HG03060 (cell line): ENCODE data around the gene ARHGEF38.
"Not testable (repeated sequence)": the region's sequence is repeated elsewhere in the genome, so short reads cannot be mapped to it uniquely, and the experiment has no call there.

Source experiments
- ATAC-seq: cut with Tn5 transposase; IDR thresholded peaks from one replicate; pipeline ENCODE4 v1.9.1; 2021; ENCODE audit warnings: low read depth, moderate number of reproducible peaks; ENCODE audit not compliant: unreplicated experiment

Gene ARHGEF38

GRCh38 chr4:105601406-105601805, 49.0 kb downstream of the ARHGEF38 start:
- no peak for ATAC-seq

GRCh38 chr4:105603158-105603557, 50.7 kb downstream of the ARHGEF38 start:
- ATAC-seq: no peak

DNA sequence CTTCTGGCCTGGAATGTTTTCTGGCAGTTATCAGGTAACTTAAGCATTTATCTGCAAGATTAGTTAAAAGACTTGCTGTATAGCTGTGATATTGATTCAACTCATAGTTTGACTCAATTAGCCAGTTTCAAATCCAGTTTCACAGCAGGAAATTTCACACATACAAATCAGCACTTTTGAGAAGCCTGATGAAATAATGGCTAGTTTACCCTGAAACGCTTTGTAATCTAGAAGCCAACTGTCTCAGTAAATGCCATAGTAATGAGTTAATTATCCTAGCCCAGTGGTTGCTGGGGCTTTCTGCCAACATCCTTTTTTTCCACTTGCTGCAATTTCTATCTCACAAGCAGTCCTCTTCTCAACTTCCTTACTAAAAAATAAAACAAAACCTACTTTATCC, 53.1 kb downstream of the ARHGEF38 start:
- no peak for ATAC-seq

- ATAC-seq: no peak
Observed at GRCh38 chr4:105607876-105608275, 55.5 kb downstream of the ARHGEF38 start.

GRCh38 chr4:105609819-105610218, 57.4 kb downstream of the ARHGEF38 start:
- not testable (repeated sequence) for ATAC-seq

DNA sequence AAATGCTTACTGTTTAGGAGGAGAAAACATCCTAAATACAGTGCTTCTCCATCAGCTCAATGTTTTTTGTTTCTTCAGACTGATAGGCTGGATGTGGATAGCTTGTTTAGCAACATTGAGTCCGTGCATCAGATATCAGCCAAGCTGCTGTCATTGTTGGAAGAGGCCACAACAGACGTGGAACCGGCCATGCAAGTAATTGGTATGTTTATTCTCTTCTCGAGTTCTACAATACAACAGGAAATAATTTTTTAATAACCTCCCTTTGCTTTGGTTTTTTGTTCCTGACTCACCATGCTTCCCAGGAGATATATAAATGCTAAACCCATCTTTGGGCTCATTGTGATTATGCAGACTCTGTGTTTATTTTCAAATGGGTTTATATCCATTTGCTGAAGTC, 60.9 kb downstream of the ARHGEF38 start:
- ATAC-seq: no peak

DNA sequence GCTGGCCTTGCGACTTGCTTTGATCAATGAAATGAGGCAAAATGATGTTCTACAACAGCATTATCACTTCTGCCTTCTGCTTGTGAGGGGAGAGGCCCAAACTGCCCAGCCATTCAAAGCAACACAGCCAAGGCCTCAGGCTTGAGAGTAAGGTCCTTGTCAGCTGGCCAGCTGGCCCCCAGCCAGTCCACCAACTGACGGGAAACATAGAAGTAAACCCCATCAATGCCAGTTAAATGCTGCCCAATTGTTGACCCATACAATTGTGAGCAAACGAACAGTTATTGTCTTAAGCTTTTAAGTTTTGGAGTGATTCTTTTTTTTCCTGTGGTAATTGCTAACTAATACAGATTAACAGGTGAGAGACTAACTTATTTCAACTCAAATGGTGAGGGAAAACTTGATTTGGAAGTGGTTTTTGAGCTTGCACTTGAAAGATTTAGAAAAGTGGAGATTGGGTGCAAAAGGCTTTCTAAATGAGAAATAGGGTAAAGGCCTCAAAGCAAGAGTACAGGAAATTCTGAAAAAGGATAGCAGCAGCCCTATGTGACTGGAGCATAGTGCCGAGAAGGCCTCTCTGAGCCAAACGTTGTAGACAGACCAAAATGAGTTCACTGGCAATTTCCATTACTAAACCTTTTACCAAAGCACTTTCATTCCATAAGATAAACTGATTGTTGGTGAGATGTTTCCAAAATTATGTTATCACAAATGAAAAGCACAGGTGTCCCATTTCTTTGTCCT, 66.9 kb downstream of the ARHGEF38 start:
- ATAC-seq: no peak

GRCh38 chr4:105620640-105621323, 68.4 kb downstream of the ARHGEF38 start:
- no peak for ATAC-seq

DNA sequence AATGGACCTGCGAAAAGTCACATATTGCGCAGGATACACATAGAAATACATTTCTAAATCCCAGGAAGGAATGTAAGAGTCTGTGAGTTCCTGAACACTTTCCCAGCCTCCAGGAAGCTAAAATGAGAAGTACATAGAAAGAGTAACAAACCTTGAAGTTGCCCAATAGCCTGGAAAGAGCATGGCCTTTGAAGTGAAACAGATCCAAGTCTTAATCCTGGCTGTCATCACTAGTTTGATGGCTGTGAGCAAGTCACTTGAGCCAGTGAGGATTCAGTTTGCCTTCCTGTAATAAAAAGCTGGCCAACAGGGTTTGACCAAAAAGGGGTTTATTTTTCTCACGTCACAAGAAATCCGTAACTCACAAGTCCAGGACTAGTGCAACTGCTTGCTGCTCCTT, 69.8 kb downstream of the ARHGEF38 start:
- ATAC-seq: no peak

DNA sequence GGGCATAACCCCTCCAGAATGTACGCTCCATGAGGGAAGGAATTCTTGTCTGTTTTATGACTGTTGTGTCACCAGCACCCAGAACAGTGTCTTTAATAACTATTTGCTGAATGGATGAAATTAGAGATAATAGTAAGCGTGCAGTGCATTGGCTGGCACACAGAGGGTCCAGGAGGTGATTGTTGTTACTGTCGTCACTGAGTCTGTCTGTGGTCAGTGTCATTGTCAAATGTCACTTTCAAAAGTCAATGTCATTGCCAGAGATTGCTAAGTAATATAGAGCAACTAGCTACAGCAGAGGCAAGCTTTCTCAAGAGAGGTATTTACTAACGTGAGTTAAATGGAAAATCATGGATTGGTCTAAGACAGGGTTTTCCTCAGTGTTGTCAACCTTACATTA, 70.7 kb downstream of the ARHGEF38 start:
- no peak for ATAC-seq

GRCh38 chr4:105624530-105624929, 72.1 kb downstream of the ARHGEF38 start:
- ATAC-seq: no peak

DNA sequence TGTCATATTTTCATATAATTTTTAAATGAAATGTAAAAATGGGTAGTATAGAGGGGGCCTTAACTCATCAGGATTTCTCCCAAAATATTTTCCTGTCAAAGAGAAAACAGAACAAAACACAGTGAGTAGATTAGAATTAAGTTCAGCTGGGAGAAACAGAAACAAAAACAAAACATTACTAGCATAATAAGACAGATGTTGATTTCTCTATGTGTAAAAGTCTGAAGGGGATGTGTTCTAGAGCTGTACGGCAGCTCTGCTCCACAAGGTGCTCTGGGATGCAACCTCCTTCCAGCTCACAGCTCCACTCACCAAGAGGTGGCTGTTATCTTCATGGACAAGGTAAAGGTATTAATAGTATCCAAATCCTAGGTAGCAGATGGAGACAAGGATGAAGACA, 72.8 kb downstream of the ARHGEF38 start:
- ATAC-seq: no peak

GRCh38 chr4:105626846-105627245, 74.4 kb downstream of the ARHGEF38 start:
- no peak for ATAC-seq

DNA sequence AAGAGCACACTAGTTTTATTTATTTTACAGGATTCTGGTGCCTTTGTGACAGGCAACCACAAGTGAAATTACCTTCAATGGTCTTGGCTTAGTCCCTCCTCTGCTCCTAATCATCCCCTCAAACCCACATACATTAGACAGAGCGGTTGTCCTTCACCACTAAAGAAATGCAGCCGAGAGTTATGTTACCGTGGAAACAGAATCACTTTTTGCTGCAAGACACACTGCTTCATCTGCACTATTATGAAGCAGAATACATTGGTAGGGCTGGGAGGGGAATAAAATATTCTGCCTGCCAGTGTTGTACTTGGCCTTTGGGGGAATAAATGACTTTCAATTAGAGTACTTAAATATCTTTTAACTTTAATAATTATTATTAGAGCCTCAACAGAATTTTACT, 75.2 kb downstream of the ARHGEF38 start:
- no peak for ATAC-seq

GRCh38 chr4:105630670-105631655, 78.5 kb downstream of the ARHGEF38 start:
- no peak for ATAC-seq

GRCh38 chr4:105631818-105632400, 79.5 kb downstream of the ARHGEF38 start:
- ATAC-seq: no peak

- no peak for ATAC-seq
Observed at GRCh38 chr4:105632599-105632998, 80.2 kb downstream of the ARHGEF38 start.

GRCh38 chr4:105633241-105633640, 80.8 kb downstream of the ARHGEF38 start:
- no peak for ATAC-seq

GRCh38 chr4:105634402-105635080, 82.1 kb downstream of the ARHGEF38 start:
- no peak for ATAC-seq
